ENCODE results near the gene ACTRT3.

Gene ACTRT3

GRCh38 chr3:169769287-169770181 is at the start of gene ACTRT3:
ACTRT3 (minus strand) TSS chr3:169769561; CDS start chr3:169769520, 41 bp downstream.
- DNase-seq: peak in 43 of 56 donors; percentile 2 to 76 (median 47)

- DNase-seq: no peak
Observed at GRCh38 chr3:169818316-169818715, 49.0 kb upstream of the ACTRT3 start.

- DNase-seq: no peak
Observed at GRCh38 chr3:169815590-169816150, 46.3 kb upstream of the ACTRT3 start.

GRCh38 chr3:169813757-169814517 is 44.6 kb upstream of the ACTRT3 start:
- peak in 3 of 56 donors; percentile 5 to 8 (median 7) for DNase-seq

- no peak for DNase-seq
Observed at GRCh38 chr3:169813278-169813677, 43.9 kb upstream of the ACTRT3 start.

GRCh38 chr3:169812332-169813235 is 43.2 kb upstream of the ACTRT3 start, which contains the start of the genes LRRC34 and LRRIQ4:
LRRC34 (minus strand) TSS chr3:169812904; CDS start chr3:169812548, 356 bp downstream.
LRRIQ4 (plus strand) TSS chr3:169812870; CDS start chr3:169821922, 9,052 bp downstream.
- peak in 52 of 56 donors; percentile 17 to 80 (median 51) for DNase-seq

GRCh38 chr3:169811631-169812331 is 42.4 kb upstream of the ACTRT3 start:
- DNase-seq: peak in 22 of 56 donors; percentile 9 to 65 (median 38)

- no peak for DNase-seq
Observed at GRCh38 chr3:169809230-169809795, 40.0 kb upstream of the ACTRT3 start.

GRCh38 chr3:169804681-169805080 is 35.3 kb upstream of the ACTRT3 start:
- DNase-seq: no peak

GRCh38 chr3:169792359-169792758 is 23.0 kb upstream of the ACTRT3 start:
- no peak for DNase-seq

- DNase-seq: no peak
Observed at GRCh38 chr3:169790687-169791429, 21.5 kb upstream of the ACTRT3 start.

GRCh38 chr3:169790219-169790618 is 20.9 kb upstream of the ACTRT3 start:
- DNase-seq: no peak

- no peak for DNase-seq
Observed at GRCh38 chr3:169787791-169788190, 18.4 kb upstream of the ACTRT3 start.

GRCh38 chr3:169787120-169787519 is 17.8 kb upstream of the ACTRT3 start:
- DNase-seq: no peak

GRCh38 chr3:169781209-169781855 is 12.0 kb upstream of the ACTRT3 start:
- DNase-seq: no peak

GRCh38 chr3:169780742-169781141 is 11.4 kb upstream of the ACTRT3 start:
- no peak for DNase-seq

GRCh38 chr3:169777822-169778221 is 8.5 kb upstream of the ACTRT3 start:
- no peak for DNase-seq

- no peak for DNase-seq
Observed at GRCh38 chr3:169774186-169774585, 4.8 kb upstream of the ACTRT3 start.

All from nucleus accumbens (tissue), 56 donors.